MM.1S (cell line): Measurements from ENCODE around the gene FRMD6.

ENCODE experiments used
- EZH2 ChIP-seq: fragments of 300-600 bp; sonication (generic); optimal IDR thresholded peaks from 2 replicates; pipeline ENCODE3; 2017; ENCODE audit warnings: low read depth, mild to moderate bottlenecking, antibody characterized with exemption, low read length, mixed read lengths
- EZH2phosphoT487 ChIP-seq: fragments of 300-600 bp; sonication (generic); IDR thresholded peaks from 2 replicates; pipeline ENCODE4 v1.6.1; 2018; ENCODE audit warnings: antibody characterized with exemption, low read length
- TF ChIP-seq, protein P1 (sequence below): fragments of 300-600 bp; sonication (generic); IDR thresholded peaks from 2 replicates; pipeline ENCODE4 v1.5.1; 2016; ENCODE audit warnings: antibody characterized with exemption, low read length, mixed read lengths

DNA sequence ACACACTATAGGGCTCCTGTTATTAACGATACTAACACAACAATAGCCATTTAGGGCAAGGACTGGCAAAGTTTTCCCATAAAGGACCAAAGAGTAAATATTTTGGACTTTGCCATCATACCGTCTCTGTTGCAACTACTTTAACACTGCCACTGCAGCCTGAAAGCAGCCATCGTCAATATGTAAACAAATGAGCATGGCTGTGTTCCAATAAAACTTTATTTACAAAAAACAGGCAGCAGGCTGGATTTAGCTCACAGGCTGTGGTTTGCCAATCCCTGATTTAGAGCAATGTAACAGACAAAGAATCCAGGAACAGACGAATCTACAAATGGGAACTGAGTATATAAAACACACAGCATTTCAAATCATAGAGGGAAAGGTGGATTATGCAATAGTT is 84.1 kb downstream of the FRMD6 start:
- no peak for TF ChIP-seq EZH2phosphoT487
- TF ChIP-seq, protein P1, sequence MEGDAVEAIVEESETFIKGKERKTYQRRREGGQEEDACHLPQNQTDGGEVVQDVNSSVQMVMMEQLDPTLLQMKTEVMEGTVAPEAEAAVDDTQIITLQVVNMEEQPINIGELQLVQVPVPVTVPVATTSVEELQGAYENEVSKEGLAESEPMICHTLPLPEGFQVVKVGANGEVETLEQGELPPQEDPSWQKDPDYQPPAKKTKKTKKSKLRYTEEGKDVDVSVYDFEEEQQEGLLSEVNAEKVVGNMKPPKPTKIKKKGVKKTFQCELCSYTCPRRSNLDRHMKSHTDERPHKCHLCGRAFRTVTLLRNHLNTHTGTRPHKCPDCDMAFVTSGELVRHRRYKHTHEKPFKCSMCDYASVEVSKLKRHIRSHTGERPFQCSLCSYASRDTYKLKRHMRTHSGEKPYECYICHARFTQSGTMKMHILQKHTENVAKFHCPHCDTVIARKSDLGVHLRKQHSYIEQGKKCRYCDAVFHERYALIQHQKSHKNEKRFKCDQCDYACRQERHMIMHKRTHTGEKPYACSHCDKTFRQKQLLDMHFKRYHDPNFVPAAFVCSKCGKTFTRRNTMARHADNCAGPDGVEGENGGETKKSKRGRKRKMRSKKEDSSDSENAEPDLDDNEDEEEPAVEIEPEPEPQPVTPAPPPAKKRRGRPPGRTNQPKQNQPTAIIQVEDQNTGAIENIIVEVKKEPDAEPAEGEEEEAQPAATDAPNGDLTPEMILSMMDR: no peak
- TF ChIP-seq EZH2: no peak
